SU-DHL-6 (cell line): ENCODE data around the gene CDK11B.

Source experiments
- H2AFZ ChIP-seq: fragments of 200-600 bp; sonication (generic); 2 replicates; pipeline ENCODE4 v1.6.1; 2014; ENCODE audit warnings: low read depth, mild to moderate bottlenecking, moderate library complexity, mixed read lengths, antibody characterized with exemption, low read length; ENCODE audit not compliant: severe bottlenecking
- H3F3A ChIP-seq: fragments of 200-600 bp; shearing (Covaris generic); 2 replicates; pipeline ENCODE4 v1.6.0; 2016; ENCODE audit warnings: antibody characterized with exemption, mild to moderate bottlenecking; ENCODE audit not compliant: insufficient read depth
- H3K27ac ChIP-seq: fragments of 200-600 bp; sonication (generic); 2 replicates; pipeline ENCODE4 v1.5.1; 2016; ENCODE audit warnings: low read depth, mild to moderate bottlenecking, low read length, moderate library complexity, mixed read lengths
- H3K27me3 ChIP-seq: fragments of 200-600 bp; sonication (generic), shearing (Covaris generic); 2 replicates; pipeline ENCODE4 v1.6.0; 2014; ENCODE audit warnings: mild to moderate bottlenecking, low read length
- H3K36me3 ChIP-seq: fragments of 200-600 bp; sonication (generic); 2 replicates; pipeline ENCODE4 v1.6.1; 2014; ENCODE audit warnings: mild to moderate bottlenecking, low read length, mixed read lengths
- H3K4me2 ChIP-seq: fragments of 300-600, 200-600 bp; shearing (Covaris generic), sonication (generic); 2 replicates; pipeline ENCODE4 v1.6.0; 2014; ENCODE audit warnings: low read length, low read depth, mild to moderate bottlenecking; ENCODE audit not compliant: poor library complexity, severe bottlenecking
- H3K4me3 ChIP-seq: fragments of 200-600 bp; sonication (generic); 2 replicates; pipeline ENCODE4 v1.5.1; 2014; ENCODE audit warnings: antibody characterized with exemption, low read length, mild to moderate bottlenecking, mixed read lengths; ENCODE audit not compliant: insufficient read depth, poor library complexity, severe bottlenecking
- H3K79me2 ChIP-seq: fragments of 200-600 bp; sonication (generic); 2 replicates; pipeline ENCODE4 v1.6.1; 2014; ENCODE audit warnings: mild to moderate bottlenecking, low read length, moderate library complexity; ENCODE audit not compliant: insufficient read depth
- H3K9ac ChIP-seq: fragments of 200-600 bp; sonication (generic); 2 replicates; pipeline ENCODE4 v1.7.0; 2014; ENCODE audit warnings: mild to moderate bottlenecking, low read length
- H3K9me2 ChIP-seq: fragments of 200-600 bp; sonication (generic); replicated peaks from 2 replicates; pipeline ENCODE4 v1.6.1; 2014; ENCODE audit warnings: low read length; ENCODE audit not compliant: insufficient read depth
- H3K9me3 ChIP-seq: fragments of 200-600 bp; sonication (generic); 2 replicates; pipeline ENCODE4 v1.6.1; 2014; ENCODE audit warnings: low read length, mixed read lengths; ENCODE audit not compliant: insufficient read depth
- H4K20me1 ChIP-seq: fragments of 200-600 bp; sonication (generic); 2 replicates; pipeline ENCODE4 v1.6.1; 2014; ENCODE audit warnings: low read depth, mild to moderate bottlenecking, antibody characterized with exemption, low read length, moderate library complexity, mixed read lengths
- EZH2phosphoT487 ChIP-seq: fragments of 200-600 bp; sonication (generic), shearing (Covaris generic); conservative IDR thresholded peaks from 2 replicates; pipeline ENCODE4 v1.6.1; 2018; ENCODE audit warnings: mild to moderate bottlenecking, antibody characterized with exemption, low read length, moderate library complexity, mixed read lengths
- TF ChIP-seq, protein P1 (sequence below): fragments of 200-600 bp; sonication (generic); IDR thresholded peaks from one replicate; pipeline ENCODE4 v1.5.1; 2017; ENCODE audit warnings: antibody characterized with exemption, mild to moderate bottlenecking, low read length, moderate library complexity; ENCODE audit not compliant: insufficient read depth, poor library complexity, severe bottlenecking

CDK11B gene

DNA sequence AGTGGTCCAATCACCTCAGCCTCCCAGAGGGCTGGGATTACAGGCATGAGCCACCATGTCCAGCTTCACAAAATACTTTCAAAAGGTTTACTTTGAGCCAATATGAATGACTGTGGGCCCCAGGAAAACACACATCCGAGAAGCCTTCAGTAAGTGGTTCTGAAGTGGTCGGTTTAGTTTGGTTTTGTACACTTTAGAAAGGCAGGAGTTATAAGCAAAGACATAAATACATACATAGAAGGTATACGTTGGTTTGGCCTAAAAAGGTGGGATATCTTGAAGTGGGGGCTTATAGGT lies 46.8 kb downstream of the CDK11B start:
- Histone ChIP-seq H3K4me3 (no peak overlapping the region), H3F3A (no peaks in the 10 kb centered on the region), H3K36me3 (no peaks in the 10 kb centered on the region), H4K20me1 (no peaks in the 10 kb centered on the region), H3K9me2 (no peaks in the 10 kb centered on the region), H3K79me2 (0 out of 2 replicates have a peak, but pooled peaks cover 3% of the 10 kb centered on the region), H3K27me3 (no peaks in the 10 kb centered on the region), H2AFZ (no peak overlapping the region), H3K9me3 (no peaks in the 10 kb centered on the region), H3K4me2 (no peak overlapping the region), H3K27ac (no peak overlapping the region), H3K9ac (no peak overlapping the region)
- TF ChIP-seq EZH2phosphoT487: no peak
- TF ChIP-seq, protein P1, sequence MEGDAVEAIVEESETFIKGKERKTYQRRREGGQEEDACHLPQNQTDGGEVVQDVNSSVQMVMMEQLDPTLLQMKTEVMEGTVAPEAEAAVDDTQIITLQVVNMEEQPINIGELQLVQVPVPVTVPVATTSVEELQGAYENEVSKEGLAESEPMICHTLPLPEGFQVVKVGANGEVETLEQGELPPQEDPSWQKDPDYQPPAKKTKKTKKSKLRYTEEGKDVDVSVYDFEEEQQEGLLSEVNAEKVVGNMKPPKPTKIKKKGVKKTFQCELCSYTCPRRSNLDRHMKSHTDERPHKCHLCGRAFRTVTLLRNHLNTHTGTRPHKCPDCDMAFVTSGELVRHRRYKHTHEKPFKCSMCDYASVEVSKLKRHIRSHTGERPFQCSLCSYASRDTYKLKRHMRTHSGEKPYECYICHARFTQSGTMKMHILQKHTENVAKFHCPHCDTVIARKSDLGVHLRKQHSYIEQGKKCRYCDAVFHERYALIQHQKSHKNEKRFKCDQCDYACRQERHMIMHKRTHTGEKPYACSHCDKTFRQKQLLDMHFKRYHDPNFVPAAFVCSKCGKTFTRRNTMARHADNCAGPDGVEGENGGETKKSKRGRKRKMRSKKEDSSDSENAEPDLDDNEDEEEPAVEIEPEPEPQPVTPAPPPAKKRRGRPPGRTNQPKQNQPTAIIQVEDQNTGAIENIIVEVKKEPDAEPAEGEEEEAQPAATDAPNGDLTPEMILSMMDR: no peak

DNA sequence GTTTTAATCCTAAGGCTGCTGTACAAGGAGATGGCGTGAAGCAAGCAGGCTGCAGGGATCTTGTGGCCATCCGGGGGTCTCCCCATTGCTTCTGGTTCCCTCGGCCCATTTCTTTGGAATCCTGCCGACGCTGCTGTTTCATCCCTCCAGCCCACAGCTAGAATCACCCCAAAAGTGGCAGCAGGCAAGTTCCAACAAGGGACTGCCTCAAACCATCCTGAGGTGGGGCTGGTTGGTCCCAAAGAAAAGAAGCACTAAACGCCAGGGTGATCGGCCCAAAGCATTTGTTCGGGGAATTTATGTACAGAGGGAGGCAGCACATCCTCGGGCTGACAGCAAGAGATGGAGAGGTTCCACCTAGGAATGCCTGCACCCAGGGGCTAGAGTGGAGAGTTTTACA lies 48.0 kb downstream of the CDK11B start:
- Histone ChIP-seq H3K79me2 (0 out of 2 replicates have a peak, but pooled peaks cover 3% of the 10 kb centered on the region), H3K9ac (no peak overlapping the region), H3K9me2 (no peaks in the 10 kb centered on the region), H3F3A (no peaks in the 10 kb centered on the region), H3K4me2 (no peak overlapping the region), H4K20me1 (no peaks in the 10 kb centered on the region), H3K9me3 (no peaks in the 10 kb centered on the region), H3K4me3 (no peak overlapping the region), H3K36me3 (no peaks in the 10 kb centered on the region), H3K27ac (no peak overlapping the region), H3K27me3 (no peaks in the 10 kb centered on the region), H2AFZ (no peak overlapping the region)
- TF ChIP-seq EZH2phosphoT487: no peak
- TF ChIP-seq, protein P1: no peak

DNA sequence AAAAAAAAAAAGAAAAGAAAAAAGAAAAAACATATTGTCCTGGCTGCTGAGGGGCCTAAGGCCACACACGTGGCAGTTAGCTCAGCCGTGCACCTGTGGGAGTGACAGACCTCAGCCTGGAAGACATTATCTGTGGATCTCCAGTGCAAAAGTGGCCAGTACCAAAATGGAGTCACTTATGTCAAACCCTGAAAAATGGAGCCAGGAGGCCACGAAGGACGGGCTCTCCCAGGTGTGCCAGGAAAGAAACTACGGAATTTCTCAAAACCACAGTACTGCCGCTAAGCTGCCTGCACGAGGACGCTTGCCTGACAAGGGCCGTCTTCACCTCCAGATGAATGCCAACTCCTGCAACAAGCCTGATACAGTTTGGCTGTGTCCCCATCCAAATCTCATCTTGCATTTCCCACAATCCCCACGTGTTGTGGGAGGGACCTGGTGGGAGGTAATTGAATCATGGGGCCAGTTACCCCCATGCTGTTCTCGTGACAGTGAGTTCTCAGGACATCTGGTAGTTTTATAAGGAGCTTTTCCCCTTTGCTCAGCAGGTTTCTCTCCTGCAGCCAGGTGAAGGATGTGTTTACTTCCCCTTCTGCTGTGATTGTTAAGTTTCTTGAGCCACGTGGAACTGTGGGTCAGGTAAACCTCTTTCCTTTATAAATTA lies 48.9 kb downstream of the CDK11B start:
- Histone ChIP-seq H3K4me2 (no peak overlapping the region), H3K4me3 (no peak overlapping the region), H2AFZ (no peak overlapping the region), H3K27me3 (no peaks in the 10 kb centered on the region), H3F3A (no peaks in the 10 kb centered on the region), H3K9me3 (no peaks in the 10 kb centered on the region), H3K79me2 (0 out of 2 replicates have a peak, but pooled peaks cover 3% of the 10 kb centered on the region), H4K20me1 (no peaks in the 10 kb centered on the region), H3K9ac (no peak overlapping the region), H3K9me2 (no peaks in the 10 kb centered on the region), H3K27ac (no peak overlapping the region), H3K36me3 (no peaks in the 10 kb centered on the region)
- TF ChIP-seq EZH2phosphoT487: no peak

DNA sequence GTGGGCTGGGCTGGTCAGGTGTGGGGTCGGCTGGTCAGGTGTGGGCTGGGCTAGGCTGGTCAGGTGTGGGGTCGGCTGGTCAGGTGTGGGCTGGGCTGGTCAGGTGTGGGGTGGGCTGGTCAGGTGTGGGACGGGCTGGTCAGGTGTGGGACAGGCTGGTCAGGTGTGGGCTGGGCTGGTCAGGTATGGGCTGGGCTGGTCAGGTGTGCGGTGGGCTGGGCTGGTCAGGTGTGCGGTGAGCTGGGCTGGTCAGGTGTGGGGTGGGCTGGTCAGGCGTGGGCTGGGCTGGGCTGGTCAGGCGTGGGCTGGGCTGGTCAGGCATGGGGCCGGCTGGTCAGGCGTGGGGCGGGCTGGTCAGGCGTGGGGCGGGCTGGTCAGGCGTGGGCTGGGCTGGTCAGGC lies 52.6 kb downstream of the CDK11B start:
- H4K20me1 ChIP-seq: no peaks in the 10 kb centered on the region
- H3K79me2 ChIP-seq: no peaks in the 10 kb centered on the region
- no peaks in the 10 kb centered on the region for H3K9me3 ChIP-seq
- H3K27me3 ChIP-seq: no peaks in the 10 kb centered on the region
- TF ChIP-seq EZH2phosphoT487: no peak
- TF ChIP-seq, protein P1: no peak
- no peak overlapping the region for H3K4me3 ChIP-seq
- H3F3A ChIP-seq: no peaks in the 10 kb centered on the region
- H3K36me3 ChIP-seq: no peaks in the 10 kb centered on the region
- no peak overlapping the region for H3K9ac ChIP-seq
- H3K27ac ChIP-seq: no peak overlapping the region
- no peaks in the 10 kb centered on the region for H3K9me2 ChIP-seq
- H2AFZ ChIP-seq: no peak overlapping the region
- no peak overlapping the region for H3K4me2 ChIP-seq
